ENCODE results near the gene ELOA2. TPM values are rescaled to one million over a fixed set of nuclear protein-coding genes. Genes with fewer than 3 reads are reported as not detected.

The ELOA2 gene
- total and polyA plus RNA-seq, 4 donors = not detected

GRCh38 chr18:47077111-47077510 lies 41.7 kb upstream of the ELOA2 start:
- Histone ChIP-seq H3K36me3 (ENCODE audit: control insufficient read depth in 4 of 4, insufficient read depth in 4 of 4, low read length in 4 of 4) (no peaks in the 10 kb centered on the region), H3K27me3 (ENCODE audit: control insufficient read depth in 3 of 3, insufficient read depth in 3 of 3, low read length in 2 of 3) (no peaks in the 10 kb centered on the region), H3K4me3 (no peak overlapping the region), H3K9ac (ENCODE audit: insufficient read depth in 1 of 2, low read length in 2 of 2) (no peak overlapping the region), H3K9me3 (ENCODE audit: control insufficient read depth in 4 of 4, insufficient read depth in 3 of 4, low read length in 3 of 4) (no peaks in the 10 kb centered on the region), H3K27ac (ENCODE audit: low read depth in 1 of 2, low read length in 1 of 2) (no peak overlapping the region), H3K4me1 (ENCODE audit: control insufficient read depth in 5 of 5, insufficient read depth in 5 of 5, low read length in 5 of 5) (peaks cover 0 to 2% (median 0%) of the 10 kb centered on the region in 5 donors)
- TF ChIP-seq CTCF (IDR thresholded peaks at IDR 0.05; ENCODE audit: control extremely low read depth, extremely low read depth) = no peak
- 90 to 96% methylated on average over 7 of the region's 7 CpGs for WGBS, 2 donors
- ATAC-seq (ENCODE audit: insufficient read depth, low FRiP score) = no peak
- no peak for DNase-seq

- Histone ChIP-seq H3K4me1 (ENCODE audit: control insufficient read depth in 5 of 5, insufficient read depth in 5 of 5, low read length in 5 of 5) (peaks cover 0 to 2% (median 0%) of the 10 kb centered on the region in 5 donors), H3K27ac (ENCODE audit: low read depth in 1 of 2, low read length in 1 of 2) (no peak overlapping the region), H3K4me3 (no peak overlapping the region), H3K9ac (ENCODE audit: insufficient read depth in 1 of 2, low read length in 2 of 2) (no peak overlapping the region), H3K9me3 (ENCODE audit: control insufficient read depth in 4 of 4, insufficient read depth in 3 of 4, low read length in 3 of 4) (no peaks in the 10 kb centered on the region), H3K27me3 (ENCODE audit: control insufficient read depth in 3 of 3, insufficient read depth in 3 of 3, low read length in 2 of 3) (no peaks in the 10 kb centered on the region), H3K36me3 (ENCODE audit: control insufficient read depth in 4 of 4, insufficient read depth in 4 of 4, low read length in 4 of 4) (no peaks in the 10 kb centered on the region)
- no peak for TF ChIP-seq CTCF (IDR thresholded peaks at IDR 0.05; ENCODE audit: control extremely low read depth, extremely low read depth)
- no peak for ATAC-seq (ENCODE audit: insufficient read depth, low FRiP score)
- DNase-seq = no peak
- WGBS, 2 donors = 71 to 80% methylated on average over 13 of the region's 13 CpGs
Measured at GRCh38 chr18:47075098-47075883, 39.9 kb upstream of the ELOA2 start.

GRCh38 chr18:47067648-47068047 lies 32.2 kb upstream of the ELOA2 start:
- Histone ChIP-seq H3K9me3 (ENCODE audit: control insufficient read depth in 4 of 4, insufficient read depth in 3 of 4, low read length in 3 of 4) (peaks cover 0 to 3% (median 0%) of the 10 kb centered on the region in 4 donors), H3K4me1 (ENCODE audit: control insufficient read depth in 5 of 5, insufficient read depth in 5 of 5, low read length in 5 of 5) (no peaks in the 10 kb centered on the region)
- ATAC-seq (ENCODE audit: insufficient read depth, low FRiP score) = no peak

More at GRCh38 chr18:47067648-47068047, 32.2 kb upstream of the ELOA2 start:
- no peak for DNase-seq
- no peak overlapping the region for H3K4me3 ChIP-seq
- H3K27me3 ChIP-seq (ENCODE audit: control insufficient read depth in 3 of 3, insufficient read depth in 3 of 3, low read length in 2 of 3) = no peaks in the 10 kb centered on the region
- no peak overlapping the region for H3K9ac ChIP-seq (ENCODE audit: insufficient read depth in 1 of 2, low read length in 2 of 2)
- H3K36me3 ChIP-seq (ENCODE audit: control insufficient read depth in 4 of 4, insufficient read depth in 4 of 4, low read length in 4 of 4) = no peaks in the 10 kb centered on the region
- 74 to 80% methylated on average over 3 of the region's 3 CpGs for WGBS, 2 donors
- H3K27ac ChIP-seq (ENCODE audit: low read depth in 1 of 2, low read length in 1 of 2) = no peak overlapping the region
- TF ChIP-seq CTCF (IDR thresholded peaks at IDR 0.05; ENCODE audit: control extremely low read depth, extremely low read depth) = no peak

All from lung (tissue), 12 donors.